Glutamatergic neuron (in vitro differentiated cells): ENCODE data around the gene ARHGEF18. TPM values are rescaled to one million over a fixed set of nuclear protein-coding genes. Genes with fewer than 3 reads are reported as not detected.

Experiments used
- DNase-seq: peaks from one replicate; pipeline ENCODE4 v3.0.0; 2022
- H3K27ac Mint-ChIP-seq: one replicate; pipeline ENCODE4 v1.8.0; 2020; ENCODE audit warnings: mild to moderate bottlenecking, mixed read lengths, inconsistent platforms; ENCODE audit not compliant: unreplicated experiment
- H3K27me3 Mint-ChIP-seq: one replicate; pipeline ENCODE4 v1.8.0; 2020; ENCODE audit warnings: mild to moderate bottlenecking, moderate library complexity, mixed read lengths, inconsistent platforms; ENCODE audit not compliant: unreplicated experiment
- H3K36me3 Mint-ChIP-seq: one replicate; pipeline ENCODE4 v1.8.0; 2020; ENCODE audit warnings: mild to moderate bottlenecking, mixed read lengths, inconsistent platforms; ENCODE audit not compliant: unreplicated experiment
- H3K4me1 Mint-ChIP-seq: one replicate; pipeline ENCODE4 v1.8.0; 2020; ENCODE audit warnings: mild to moderate bottlenecking, low read depth, mixed read lengths, inconsistent platforms; ENCODE audit not compliant: unreplicated experiment
- H3K4me3 Mint-ChIP-seq: one replicate; pipeline ENCODE4 v1.8.0; 2020; ENCODE audit warnings: mild to moderate bottlenecking, mixed read lengths, inconsistent platforms; ENCODE audit not compliant: unreplicated experiment
- H3K9me3 Mint-ChIP-seq: one replicate; pipeline ENCODE4 v1.8.0; 2020; ENCODE audit warnings: mild to moderate bottlenecking, moderate library complexity, mixed read lengths, inconsistent platforms; ENCODE audit not compliant: unreplicated experiment
- total RNA-seq: library from RNA; stranded (reverse); fragmentation: NEBNext Ultra II Directional; extraction: Animal tissue kit (Norgen Biotek cat#: 25700); gene quantifications from one replicate; pipeline ENCODE4 v1.2.1, GENCODE V29; 2021; ENCODE audit not compliant: unreplicated experiment
- TF ChIP-seq, protein P1 (sequence below): fragments of 200-600 bp; sonication (generic); IDR thresholded peaks from one replicate; pipeline ENCODE4 v1.5.0; 2021; ENCODE audit not compliant: partially characterized antibody, unreplicated experiment

The ARHGEF18 gene
- total RNA-seq, 1 donor from 2014 or later: 44.1 TPM

- no peaks in the 10 kb centered on the region for H3K4me1 Mint-ChIP-seq
- no peak for DNase-seq
- no peaks in the 10 kb centered on the region for H3K36me3 Mint-ChIP-seq
- peaks cover 4% of the 10 kb centered on the region for H3K9me3 Mint-ChIP-seq
- no peak overlapping the region for H3K27ac Mint-ChIP-seq
- TF ChIP-seq, protein P1, sequence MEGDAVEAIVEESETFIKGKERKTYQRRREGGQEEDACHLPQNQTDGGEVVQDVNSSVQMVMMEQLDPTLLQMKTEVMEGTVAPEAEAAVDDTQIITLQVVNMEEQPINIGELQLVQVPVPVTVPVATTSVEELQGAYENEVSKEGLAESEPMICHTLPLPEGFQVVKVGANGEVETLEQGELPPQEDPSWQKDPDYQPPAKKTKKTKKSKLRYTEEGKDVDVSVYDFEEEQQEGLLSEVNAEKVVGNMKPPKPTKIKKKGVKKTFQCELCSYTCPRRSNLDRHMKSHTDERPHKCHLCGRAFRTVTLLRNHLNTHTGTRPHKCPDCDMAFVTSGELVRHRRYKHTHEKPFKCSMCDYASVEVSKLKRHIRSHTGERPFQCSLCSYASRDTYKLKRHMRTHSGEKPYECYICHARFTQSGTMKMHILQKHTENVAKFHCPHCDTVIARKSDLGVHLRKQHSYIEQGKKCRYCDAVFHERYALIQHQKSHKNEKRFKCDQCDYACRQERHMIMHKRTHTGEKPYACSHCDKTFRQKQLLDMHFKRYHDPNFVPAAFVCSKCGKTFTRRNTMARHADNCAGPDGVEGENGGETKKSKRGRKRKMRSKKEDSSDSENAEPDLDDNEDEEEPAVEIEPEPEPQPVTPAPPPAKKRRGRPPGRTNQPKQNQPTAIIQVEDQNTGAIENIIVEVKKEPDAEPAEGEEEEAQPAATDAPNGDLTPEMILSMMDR: no peak
- H3K4me3 Mint-ChIP-seq: no peak overlapping the region
- peaks cover 3% of the 10 kb centered on the region for H3K27me3 Mint-ChIP-seq
Measured at GRCh38 chr19:7376151-7376852, 27.6 kb downstream of the ARHGEF18 start.

- DNase-seq: no peak
- no peak overlapping the region for H3K4me3 Mint-ChIP-seq
- TF ChIP-seq, protein P1: no peak
- H3K4me1 Mint-ChIP-seq: no peaks in the 10 kb centered on the region
- peaks cover 6% of the 10 kb centered on the region for H3K9me3 Mint-ChIP-seq
- H3K36me3 Mint-ChIP-seq: no peaks in the 10 kb centered on the region
- peaks cover 2% of the 10 kb centered on the region for H3K27me3 Mint-ChIP-seq
- no peak overlapping the region for H3K27ac Mint-ChIP-seq
Measured at GRCh38 chr19:7377196-7377595, 28.5 kb downstream of the ARHGEF18 start.

- Mint-ChIP-seq H3K9me3 (peaks cover 6% of the 10 kb centered on the region), H3K36me3 (no peaks in the 10 kb centered on the region), H3K4me3 (no peak overlapping the region), H3K4me1 (no peaks in the 10 kb centered on the region), H3K27ac (no peak overlapping the region), H3K27me3 (peaks cover 3% of the 10 kb centered on the region)
- no peak for DNase-seq
- TF ChIP-seq, protein P1: no peak
Measured at GRCh38 chr19:7381073-7381390, 32.3 kb downstream of the ARHGEF18 start.

DNA sequence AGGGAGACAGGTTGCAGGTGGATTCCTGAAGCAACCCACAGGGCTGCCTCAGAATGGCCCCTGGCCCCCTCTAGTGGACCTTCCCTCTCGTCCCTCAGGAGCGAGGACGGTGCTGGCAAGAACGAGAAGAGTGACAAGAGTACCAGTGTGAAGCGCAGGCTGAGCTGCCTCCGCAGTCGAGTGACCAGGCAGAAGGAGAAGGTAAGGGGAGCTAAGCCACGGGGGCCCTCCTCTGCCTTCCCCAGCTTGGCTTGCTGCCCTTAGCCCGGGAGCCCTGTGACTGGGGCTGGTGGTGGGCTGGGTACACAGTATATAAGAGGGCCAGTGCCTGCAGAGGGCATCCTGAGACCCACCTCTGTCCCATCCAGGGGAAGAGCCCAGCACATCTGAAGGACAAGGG is 34.0 kb downstream of the ARHGEF18 start:
- Mint-ChIP-seq H3K9me3 (peaks cover 6% of the 10 kb centered on the region), H3K4me1 (no peaks in the 10 kb centered on the region), H3K27me3 (peaks cover 2% of the 10 kb centered on the region), H3K4me3 (no peak overlapping the region), H3K27ac (no peak overlapping the region), H3K36me3 (no peaks in the 10 kb centered on the region)
- DNase-seq: no peak
- TF ChIP-seq, protein P1: no peak

DNA sequence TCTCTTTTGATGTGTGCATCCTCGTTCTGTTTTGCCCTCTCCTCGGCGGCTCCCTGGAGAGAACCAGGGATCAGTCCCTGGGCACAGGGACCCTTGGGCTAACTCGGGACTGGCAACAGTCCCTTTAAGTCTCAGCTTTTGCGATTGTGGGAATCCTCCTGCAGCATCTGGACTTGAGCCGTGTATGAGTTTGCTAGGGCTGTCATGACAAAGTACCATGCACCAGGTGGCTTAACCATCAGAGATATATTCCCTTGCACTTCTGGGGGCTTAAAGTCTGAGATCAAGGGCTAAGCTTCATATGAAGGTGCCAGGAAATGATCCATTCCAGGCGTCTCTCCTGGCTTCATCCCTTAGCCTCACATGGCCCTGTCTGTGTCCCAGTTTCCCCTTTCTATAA is 34.5 kb downstream of the ARHGEF18 start:
- Mint-ChIP-seq H3K36me3 (no peaks in the 10 kb centered on the region), H3K27ac (no peak overlapping the region), H3K4me1 (no peaks in the 10 kb centered on the region), H3K27me3 (peaks cover 2% of the 10 kb centered on the region), H3K4me3 (no peak overlapping the region), H3K9me3 (peaks cover 4% of the 10 kb centered on the region)
- TF ChIP-seq, protein P1: no peak
- no peak for DNase-seq
